ENCODE results near the gene SYCP2L.

DNA sequence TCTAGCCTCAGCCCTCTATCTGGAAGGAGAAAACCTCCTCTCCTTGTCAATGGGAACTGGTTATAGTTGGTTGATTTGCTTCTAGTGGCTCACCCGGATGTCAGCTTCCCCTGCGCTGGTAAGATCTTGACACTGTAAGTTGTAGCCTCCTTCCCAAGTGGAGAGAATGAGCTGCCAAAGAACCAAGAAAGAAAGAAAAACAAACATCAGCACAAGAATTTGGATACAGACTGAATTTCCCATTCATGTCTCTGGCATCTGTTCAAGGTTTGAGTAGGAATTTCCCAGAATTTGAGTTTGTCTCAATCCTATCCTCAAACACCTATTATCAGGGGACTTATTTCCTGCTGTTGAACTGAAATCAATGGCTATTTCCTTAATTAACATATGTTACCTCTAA lies 113.1 kb downstream of the SYCP2L start:
- TF ChIP-seq, protein P1, sequence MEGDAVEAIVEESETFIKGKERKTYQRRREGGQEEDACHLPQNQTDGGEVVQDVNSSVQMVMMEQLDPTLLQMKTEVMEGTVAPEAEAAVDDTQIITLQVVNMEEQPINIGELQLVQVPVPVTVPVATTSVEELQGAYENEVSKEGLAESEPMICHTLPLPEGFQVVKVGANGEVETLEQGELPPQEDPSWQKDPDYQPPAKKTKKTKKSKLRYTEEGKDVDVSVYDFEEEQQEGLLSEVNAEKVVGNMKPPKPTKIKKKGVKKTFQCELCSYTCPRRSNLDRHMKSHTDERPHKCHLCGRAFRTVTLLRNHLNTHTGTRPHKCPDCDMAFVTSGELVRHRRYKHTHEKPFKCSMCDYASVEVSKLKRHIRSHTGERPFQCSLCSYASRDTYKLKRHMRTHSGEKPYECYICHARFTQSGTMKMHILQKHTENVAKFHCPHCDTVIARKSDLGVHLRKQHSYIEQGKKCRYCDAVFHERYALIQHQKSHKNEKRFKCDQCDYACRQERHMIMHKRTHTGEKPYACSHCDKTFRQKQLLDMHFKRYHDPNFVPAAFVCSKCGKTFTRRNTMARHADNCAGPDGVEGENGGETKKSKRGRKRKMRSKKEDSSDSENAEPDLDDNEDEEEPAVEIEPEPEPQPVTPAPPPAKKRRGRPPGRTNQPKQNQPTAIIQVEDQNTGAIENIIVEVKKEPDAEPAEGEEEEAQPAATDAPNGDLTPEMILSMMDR (IDR thresholded peaks at IDR 0.05) = no peak
- TF ChIP-seq EZH2 (IDR thresholded peaks at IDR 0.05) = no peak

Measured in neural progenitor cell (in vitro differentiated cells).